ENCODE data around the gene IFNGR1. TPM values are rescaled to one million over a fixed set of nuclear protein-coding genes. Genes with fewer than 3 reads are reported as not detected.

IFNGR1 gene
- total RNA-seq, 1 experiment from 2014 or later = 18.4 TPM

- ChIA-PET POLR2A (ENCODE audit: low non-redundant PET) (no interaction called here), CTCF (no interaction called here)
- no peak for DNase-seq (ENCODE audit: low spot score)
- no peak for TF ChIP-seq CTCF (conservative IDR thresholded peaks at IDR 0.05; ENCODE audit: low read depth, low read length)
- TF ChIP-seq EZH2 (IDR thresholded peaks at IDR 0.05; ENCODE audit: borderline replicate concordance, low read depth, low read length, poor library complexity, severe bottlenecking) = no peak
- H3K27ac ChIP-seq (ENCODE audit: low read depth, low read length, poor library complexity, severe bottlenecking) = no peak overlapping the region
- no peaks in the 10 kb centered on the region for H3K9me3 ChIP-seq (ENCODE audit: low read depth, low read length, poor library complexity, severe bottlenecking)
- intact Hi-C loops (cut with micrococcal nuclease; ENCODE audit: unreplicated experiment) = no loop called here
- no peak overlapping the region for H3K4me3 ChIP-seq (ENCODE audit: low read depth, low read length, poor library complexity, severe bottlenecking)
- H3K4me1 ChIP-seq (ENCODE audit: insufficient read depth, low read length, poor library complexity, severe bottlenecking) = peaks cover 17% of the 10 kb centered on the region
- no peaks in the 10 kb centered on the region for H3K27me3 ChIP-seq (replicated peaks; ENCODE audit: insufficient read depth, low read depth, low read length, poor library complexity)
- H3K36me3 ChIP-seq (ENCODE audit: insufficient read depth, low read length, poor library complexity, severe bottlenecking) = no peaks in the 10 kb centered on the region
- BruUV-seq (replicated peaks) = no TSS peak
These were observed 11.4 kb upstream of the IFNGR1 start for GRCh38 chr6:137230547-137230946.

- no peak for DNase-seq (ENCODE audit: low spot score)
- Histone ChIP-seq H3K4me3 (ENCODE audit: low read depth, low read length, poor library complexity, severe bottlenecking) (no peak overlapping the region), H3K4me1 (ENCODE audit: insufficient read depth, low read length, poor library complexity, severe bottlenecking) (peaks cover 7% of the 10 kb centered on the region), H3K27ac (ENCODE audit: low read depth, low read length, poor library complexity, severe bottlenecking) (no peak overlapping the region), H3K9me3 (ENCODE audit: low read depth, low read length, poor library complexity, severe bottlenecking) (no peaks in the 10 kb centered on the region), H3K27me3 (replicated peaks; ENCODE audit: insufficient read depth, low read depth, low read length, poor library complexity) (no peaks in the 10 kb centered on the region), H3K36me3 (ENCODE audit: insufficient read depth, low read length, poor library complexity, severe bottlenecking) (no peaks in the 10 kb centered on the region)
- TF ChIP-seq CTCF (conservative IDR thresholded peaks at IDR 0.05; ENCODE audit: low read depth, low read length) = no peak
- TF ChIP-seq EZH2 (IDR thresholded peaks at IDR 0.05; ENCODE audit: borderline replicate concordance, low read depth, low read length, poor library complexity, severe bottlenecking) = no peak
- no TSS peak for BruUV-seq (replicated peaks)
- ChIA-PET POLR2A (ENCODE audit: low non-redundant PET) (interaction anchor here (0.6 kb wide), 1 partner anchor 671 kb away, joined by 5 read pairs; no protein-coding TSS in a partner anchor), CTCF (no interaction called here)
- intact Hi-C loops (cut with micrococcal nuclease; ENCODE audit: unreplicated experiment) = no loop called here
These were observed 10.0 kb upstream of the IFNGR1 start for GRCh38 chr6:137229075-137229759.

- ChIA-PET CTCF (no interaction called here), POLR2A (ENCODE audit: low non-redundant PET) (no interaction called here)
- H3K36me3 ChIP-seq (ENCODE audit: insufficient read depth, low read length, poor library complexity, severe bottlenecking) = no peaks in the 10 kb centered on the region
- BruUV-seq (replicated peaks) = no TSS peak
- no peak overlapping the region for H3K27ac ChIP-seq (ENCODE audit: low read depth, low read length, poor library complexity, severe bottlenecking)
- no peak for DNase-seq (ENCODE audit: low spot score)
- no peaks in the 10 kb centered on the region for H3K4me1 ChIP-seq (ENCODE audit: insufficient read depth, low read length, poor library complexity, severe bottlenecking)
- H3K27me3 ChIP-seq (replicated peaks; ENCODE audit: insufficient read depth, low read depth, low read length, poor library complexity) = no peaks in the 10 kb centered on the region
- TF ChIP-seq EZH2 (IDR thresholded peaks at IDR 0.05; ENCODE audit: borderline replicate concordance, low read depth, low read length, poor library complexity, severe bottlenecking) = no peak
- no peaks in the 10 kb centered on the region for H3K9me3 ChIP-seq (ENCODE audit: low read depth, low read length, poor library complexity, severe bottlenecking)
- H3K4me3 ChIP-seq (ENCODE audit: low read depth, low read length, poor library complexity, severe bottlenecking) = no peak overlapping the region
- intact Hi-C loops (cut with micrococcal nuclease; ENCODE audit: unreplicated experiment) = no loop called here
These were observed 8.7 kb upstream of the IFNGR1 start for GRCh38 chr6:137227871-137228302.

- no peaks in the 10 kb centered on the region for H3K4me1 ChIP-seq (ENCODE audit: insufficient read depth, low read length, poor library complexity, severe bottlenecking)
- no peak overlapping the region for H3K4me3 ChIP-seq (ENCODE audit: low read depth, low read length, poor library complexity, severe bottlenecking)
- no peaks in the 10 kb centered on the region for H3K9me3 ChIP-seq (ENCODE audit: low read depth, low read length, poor library complexity, severe bottlenecking)
- ChIA-PET POLR2A (ENCODE audit: low non-redundant PET) (no interaction called here), CTCF (no interaction called here)
- TF ChIP-seq EZH2 (IDR thresholded peaks at IDR 0.05; ENCODE audit: borderline replicate concordance, low read depth, low read length, poor library complexity, severe bottlenecking) = no peak
- no peak for TF ChIP-seq CTCF (conservative IDR thresholded peaks at IDR 0.05; ENCODE audit: low read depth, low read length)
- no peaks in the 10 kb centered on the region for H3K27me3 ChIP-seq (replicated peaks; ENCODE audit: insufficient read depth, low read depth, low read length, poor library complexity)
- intact Hi-C loops (cut with micrococcal nuclease; ENCODE audit: unreplicated experiment) = no loop called here
- no peak overlapping the region for H3K27ac ChIP-seq (ENCODE audit: low read depth, low read length, poor library complexity, severe bottlenecking)
- no TSS peak for BruUV-seq (replicated peaks)
- H3K36me3 ChIP-seq (ENCODE audit: insufficient read depth, low read length, poor library complexity, severe bottlenecking) = no peaks in the 10 kb centered on the region
- DNase-seq (ENCODE audit: low spot score) = no peak
These were observed 7.5 kb upstream of the IFNGR1 start for GRCh38 chr6:137226697-137227096.
